ENCODE results near the gene HSD17B8.

HSD17B8 gene

GRCh38 chr6:33171016-33171879 is 33.2 kb upstream of the HSD17B8 start:
- DNase-seq (ENCODE audit: low read depth in 2 of 2): no peak
- no peak overlapping the region for H3K4me3 ChIP-seq (replicated peaks in 1 of 2; ENCODE audit: low read depth in 2 of 2, low read length in 2 of 2)
- no peak for TF ChIP-seq CTCF (IDR thresholded peaks at IDR 0.05; ENCODE audit: low read depth, low read length)

- DNase-seq (ENCODE audit: low read depth in 2 of 2): no peak
- no peak for TF ChIP-seq CTCF (IDR thresholded peaks at IDR 0.05; ENCODE audit: low read depth, low read length)
- H3K4me3 ChIP-seq (replicated peaks in 1 of 2; ENCODE audit: low read depth in 2 of 2, low read length in 2 of 2): no peak overlapping the region
Measured at GRCh38 chr6:33171880-33172687, 32.4 kb upstream of the HSD17B8 start.

GRCh38 chr6:33172688-33173534 is 31.5 kb upstream of the HSD17B8 start:
- H3K4me3 ChIP-seq (replicated peaks in 1 of 2; ENCODE audit: low read depth in 2 of 2, low read length in 2 of 2): no peak overlapping the region
- peak; percentile 82 for TF ChIP-seq CTCF (IDR thresholded peaks at IDR 0.05; ENCODE audit: low read depth, low read length)
- DNase-seq (ENCODE audit: low read depth in 2 of 2): peak; percentile 43 to 55

- H3K4me3 ChIP-seq (replicated peaks in 1 of 2; ENCODE audit: low read depth in 2 of 2, low read length in 2 of 2): no peak overlapping the region
- DNase-seq (ENCODE audit: low read depth in 2 of 2): no peak
- no peak for TF ChIP-seq CTCF (IDR thresholded peaks at IDR 0.05; ENCODE audit: low read depth, low read length)
Measured at GRCh38 chr6:33173535-33174180, 30.8 kb upstream of the HSD17B8 start.

GRCh38 chr6:33174784-33175183 is 29.7 kb upstream of the HSD17B8 start:
- no peak for TF ChIP-seq CTCF (IDR thresholded peaks at IDR 0.05; ENCODE audit: low read depth, low read length)
- DNase-seq (ENCODE audit: low read depth in 2 of 2): no peak
- H3K4me3 ChIP-seq (replicated peaks in 1 of 2; ENCODE audit: low read depth in 2 of 2, low read length in 2 of 2): no peak overlapping the region

Data from cardiac fibroblast (primary cell).